Mammary epithelial cell (primary cell): ENCODE data around the gene APOBEC3F.
"Not testable (repeated sequence)": the region's sequence is repeated elsewhere in the genome, so short reads cannot be mapped to it uniquely, and the experiment has no call there.

ENCODE experiments used
- CTCF ChIP-seq, 2 donors: IDR thresholded peaks in 1 of 2; conservative IDR thresholded peaks in 1 of 2; 2 replicates each; pipeline ENCODE4 v1.5.1; 2011 to 2012; ENCODE audit warnings: inconsistent platforms in 2 of 2, low read length in 2 of 2, mild to moderate bottlenecking in 2 of 2, control low read depth in 1 of 2, low read depth in 1 of 2; ENCODE audit not compliant: insufficient read depth in 1 of 2; ENCODE audit errors: extremely low read depth in 1 of 2
- EZH2 ChIP-seq: IDR thresholded peaks from 2 replicates; pipeline ENCODE4 v1.6.1; 2012; ENCODE audit warnings: low read length, inconsistent platforms, borderline replicate concordance

- TF ChIP-seq CTCF (conservative IDR thresholded peaks at IDR 0.05 in 1 of 2, IDR thresholded peaks at IDR 0.05 in 1 of 2; ENCODE audit: extremely low read depth in 1 of 2, insufficient read depth in 1 of 2, low read depth in 1 of 2, low read length in 2 of 2); EZH2: not testable (repeated sequence)
Observed at GRCh38 chr22:39077912-39078311, 37.2 kb downstream of the APOBEC3F start.
